Fibroblast of mammary gland (primary cell): ENCODE measurements around the gene PARVG.

Source experiments
- DNase-seq: peaks from one replicate; pipeline ENCODE4 v3.0.0-alpha.2; 2010; ENCODE audit warnings: low read depth
- H3K4me3 ChIP-seq: 2 replicates; pipeline ENCODE4 v1.5.1; 2011; ENCODE audit warnings: low read depth, mild to moderate bottlenecking, low read length, moderate library complexity; ENCODE audit not compliant: control insufficient read depth
- CTCF ChIP-seq: conservative IDR thresholded peaks from 2 replicates; pipeline ENCODE4 v1.5.1; 2011; ENCODE audit warnings: low read depth, low read length, inconsistent platforms; ENCODE audit not compliant: control insufficient read depth, insufficient read depth

The PARVG gene

GRCh38 chr22:44187652-44188230 lies 7.0 kb downstream of the PARVG start:
- no peak for TF ChIP-seq CTCF
- no peak for DNase-seq
- no peak overlapping the region for H3K4me3 ChIP-seq

GRCh38 chr22:44188316-44188715 lies 7.6 kb downstream of the PARVG start:
- no peak overlapping the region for H3K4me3 ChIP-seq
- no peak for DNase-seq
- no peak for TF ChIP-seq CTCF

- no peak for TF ChIP-seq CTCF
- no peak overlapping the region for H3K4me3 ChIP-seq
- DNase-seq: no peak
Observed at GRCh38 chr22:44188986-44189630, 8.4 kb downstream of the PARVG start.

GRCh38 chr22:44190381-44190976 lies 9.8 kb downstream of the PARVG start:
- no peak for DNase-seq

GRCh38 chr22:44191036-44191454 lies 10.3 kb downstream of the PARVG start:
- no peak overlapping the region for H3K4me3 ChIP-seq
- TF ChIP-seq CTCF: no peak
- peak; percentile 9 for DNase-seq

More at GRCh38 chr22:44190381-44190976, 9.8 kb downstream of the PARVG start:
- no peak overlapping the region for H3K4me3 ChIP-seq
- TF ChIP-seq CTCF: no peak

GRCh38 chr22:44192098-44192815 lies 11.5 kb downstream of the PARVG start:
- TF ChIP-seq CTCF: no peak
- no peak overlapping the region for H3K4me3 ChIP-seq
- peak; percentile 27 for DNase-seq
